NB4 (cell line): ENCODE data around the gene LITAFD.

Experiments used
- DNase-seq: peaks from one replicate; pipeline ENCODE4 v3.0.0; 2010; ENCODE audit warnings: low read depth
- H3K4me3 ChIP-seq: one replicate; pipeline ENCODE4 v1.5.1; 2011; ENCODE audit warnings: mild to moderate bottlenecking, low read depth, low read length, moderate library complexity
- CTCF ChIP-seq: IDR thresholded peaks from one replicate; pipeline ENCODE4 v1.5.1; 2012; ENCODE audit warnings: low read depth, low read length
- MAX ChIP-seq: IDR thresholded peaks from 2 replicates; pipeline ENCODE4 v1.6.1; 2011; ENCODE audit warnings: low read depth, low read length
- MYC ChIP-seq: IDR thresholded peaks from 2 replicates; pipeline ENCODE4 v1.6.1; 2011; ENCODE audit warnings: low read depth, low read length
- POLR2A ChIP-seq: IDR thresholded peaks from 2 replicates; pipeline ENCODE4 v1.6.1; 2011; ENCODE audit warnings: mild to moderate bottlenecking; ENCODE audit not compliant: insufficient read length; ENCODE audit errors: extremely low read depth

Gene LITAFD

GRCh38 chr16:8852534-8852933 lies 29.6 kb upstream of the LITAFD start:
- H3K4me3 ChIP-seq = no peak overlapping the region
- TF ChIP-seq POLR2A (no peak), MAX (no peak), MYC (no peak), CTCF (no peak)
- no peak for DNase-seq

- DNase-seq = no peak
- no peak overlapping the region for H3K4me3 ChIP-seq
- TF ChIP-seq MYC = no peak
- TF ChIP-seq MAX = no peak
- no peak for TF ChIP-seq CTCF
- no peak for TF ChIP-seq POLR2A
Measured at GRCh38 chr16:8853150-8853549, 29.0 kb upstream of the LITAFD start.

- H3K4me3 ChIP-seq = no peak overlapping the region
- DNase-seq = no peak
- no peak for TF ChIP-seq POLR2A
- no peak for TF ChIP-seq MYC
- no peak for TF ChIP-seq MAX
- no peak for TF ChIP-seq CTCF
Measured at GRCh38 chr16:8853611-8854010, 28.5 kb upstream of the LITAFD start.

GRCh38 chr16:8854298-8854948 lies 27.7 kb upstream of the LITAFD start:
- TF ChIP-seq POLR2A = no peak
- no peak overlapping the region for H3K4me3 ChIP-seq
- no peak for DNase-seq

DNA sequence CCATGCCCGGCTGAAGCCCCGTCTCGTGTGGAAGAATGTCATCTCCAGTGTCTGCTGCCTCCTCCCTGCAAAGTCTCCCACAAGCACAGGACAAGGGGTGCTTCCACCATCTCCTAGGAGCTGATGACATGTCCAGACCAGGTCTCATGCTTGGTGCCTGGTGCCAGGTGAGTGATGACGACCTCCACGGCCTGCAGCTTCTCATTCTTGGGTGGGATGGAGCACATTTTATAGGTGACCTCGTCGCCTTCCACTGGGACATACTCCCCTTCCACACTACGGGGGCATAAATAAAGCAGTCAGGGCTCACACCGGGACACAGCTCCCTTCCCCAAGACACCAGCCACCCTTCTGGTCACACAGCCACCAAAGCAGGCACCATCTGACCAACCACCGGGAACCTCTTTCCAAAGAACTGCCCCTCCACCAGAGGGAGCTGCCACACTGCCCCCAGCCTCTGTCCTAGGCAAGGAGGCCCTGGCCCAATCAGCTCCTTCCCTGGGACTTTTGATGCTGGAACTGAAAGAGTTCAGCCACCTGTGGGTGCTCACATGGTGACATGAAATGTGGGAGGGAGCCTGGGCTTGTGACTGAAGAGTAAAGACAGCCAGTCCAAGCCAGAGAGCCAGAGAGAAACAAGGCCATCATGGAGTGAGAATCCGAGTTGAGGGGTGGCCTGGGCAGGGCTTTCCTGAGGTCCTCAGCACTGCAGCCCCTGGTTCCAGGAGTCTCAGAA lies 26.9 kb upstream of the LITAFD start:
- TF ChIP-seq MYC (no peak), POLR2A (no peak), CTCF (peak; percentile 20), MAX (no peak)
- DNase-seq = no peak
- no peak overlapping the region for H3K4me3 ChIP-seq

- TF ChIP-seq MYC = no peak
- TF ChIP-seq POLR2A = no peak
- no peak for TF ChIP-seq MAX
- no peak for TF ChIP-seq CTCF
- H3K4me3 ChIP-seq = no peak overlapping the region
- no peak for DNase-seq
Measured at GRCh38 chr16:8855972-8856371, 26.2 kb upstream of the LITAFD start.
